Measurements from ENCODE around the gene FSTL1.

- TF ChIP-seq POLR2A (IDR thresholded peaks at IDR 0.05; ENCODE audit: low read length) (no peak), GATA1 (IDR thresholded peaks at IDR 0.05; ENCODE audit: low read depth, low read length) (no peak)
Measured at GRCh38 chr3:120481081-120481480, 30.3 kb upstream of the FSTL1 start.
